Measurements from ENCODE around the gene ARFRP1.

ARFRP1 gene, protein sequence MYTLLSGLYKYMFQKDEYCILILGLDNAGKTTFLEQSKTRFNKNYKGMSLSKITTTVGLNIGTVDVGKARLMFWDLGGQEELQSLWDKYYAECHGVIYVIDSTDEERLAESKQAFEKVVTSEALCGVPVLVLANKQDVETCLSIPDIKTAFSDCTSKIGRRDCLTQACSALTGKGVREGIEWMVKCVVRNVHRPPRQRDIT

GRCh38 chr20:63707558-63708300 lies at the start of gene ARFRP1, which contains the start of gene ZGPAT:
Gene ARFRP1 (minus strand): TSS chr20:63707976. CDS start chr20:63707091, 885 bp downstream.
Gene ZGPAT (plus strand): TSS chr20:63708039. CDS start chr20:63708581, 542 bp downstream.
- DNase-seq, result peak; percentile 73

DNA sequence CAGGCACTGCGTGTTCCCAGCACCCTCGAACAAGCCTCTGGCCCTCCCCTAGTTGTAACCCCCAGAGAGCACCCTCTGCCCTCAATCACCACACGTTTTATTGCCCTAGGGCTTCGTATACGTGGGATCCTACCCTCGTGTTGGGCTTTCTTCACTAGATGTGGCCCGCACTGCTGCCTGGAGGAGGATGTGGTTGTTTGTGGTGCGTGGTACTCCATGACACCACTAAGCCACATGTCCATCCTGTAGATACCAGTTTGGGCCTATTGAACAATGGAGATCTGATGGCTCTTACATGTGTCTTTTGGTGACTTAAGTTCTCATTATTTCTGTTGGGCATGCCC lies 48.8 kb upstream of the ARFRP1 start:
- no peak for DNase-seq

DNA sequence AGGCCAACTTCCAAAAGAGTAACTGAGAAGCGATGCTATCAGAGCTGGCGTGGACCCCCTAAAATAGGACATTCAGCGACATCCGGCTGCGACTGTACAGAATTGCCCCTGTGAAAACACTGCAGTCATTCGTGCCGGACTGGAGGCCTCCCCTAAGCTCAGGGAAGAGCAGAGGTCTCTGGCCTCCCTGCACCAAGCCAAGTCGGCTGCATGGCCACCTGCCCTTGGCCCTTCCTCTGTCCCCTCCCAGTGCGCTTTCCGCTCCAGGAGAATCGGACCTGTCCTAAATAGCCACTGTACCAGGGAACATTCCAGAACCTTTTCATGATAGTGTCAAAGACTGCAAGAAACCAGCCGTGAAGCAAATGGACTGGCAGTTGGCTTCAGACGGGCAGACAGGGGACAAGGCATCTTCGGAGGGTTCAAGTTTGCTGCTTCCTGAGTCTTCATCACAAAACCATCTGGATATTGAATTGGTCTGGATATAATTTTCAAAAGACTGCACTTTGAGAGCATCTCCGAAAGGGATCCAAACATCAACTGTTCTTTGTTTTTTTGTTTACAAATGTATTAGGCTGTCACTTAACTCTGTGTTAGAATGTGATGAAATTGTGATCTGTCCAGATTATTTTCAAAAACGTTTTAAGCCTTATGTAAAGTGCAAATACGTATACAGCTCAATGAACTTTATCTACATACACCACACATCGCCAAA lies 48.3 kb upstream of the ARFRP1 start:
- no peak for DNase-seq

GRCh38 chr20:63754008-63754407 lies 46.2 kb upstream of the ARFRP1 start:
- DNase-seq, result no peak

- DNase-seq, result no peak
Observed at GRCh38 chr20:63753381-63753780, 45.6 kb upstream of the ARFRP1 start.

- no peak for DNase-seq
Observed at GRCh38 chr20:63752411-63753101, 44.8 kb upstream of the ARFRP1 start.

DNA sequence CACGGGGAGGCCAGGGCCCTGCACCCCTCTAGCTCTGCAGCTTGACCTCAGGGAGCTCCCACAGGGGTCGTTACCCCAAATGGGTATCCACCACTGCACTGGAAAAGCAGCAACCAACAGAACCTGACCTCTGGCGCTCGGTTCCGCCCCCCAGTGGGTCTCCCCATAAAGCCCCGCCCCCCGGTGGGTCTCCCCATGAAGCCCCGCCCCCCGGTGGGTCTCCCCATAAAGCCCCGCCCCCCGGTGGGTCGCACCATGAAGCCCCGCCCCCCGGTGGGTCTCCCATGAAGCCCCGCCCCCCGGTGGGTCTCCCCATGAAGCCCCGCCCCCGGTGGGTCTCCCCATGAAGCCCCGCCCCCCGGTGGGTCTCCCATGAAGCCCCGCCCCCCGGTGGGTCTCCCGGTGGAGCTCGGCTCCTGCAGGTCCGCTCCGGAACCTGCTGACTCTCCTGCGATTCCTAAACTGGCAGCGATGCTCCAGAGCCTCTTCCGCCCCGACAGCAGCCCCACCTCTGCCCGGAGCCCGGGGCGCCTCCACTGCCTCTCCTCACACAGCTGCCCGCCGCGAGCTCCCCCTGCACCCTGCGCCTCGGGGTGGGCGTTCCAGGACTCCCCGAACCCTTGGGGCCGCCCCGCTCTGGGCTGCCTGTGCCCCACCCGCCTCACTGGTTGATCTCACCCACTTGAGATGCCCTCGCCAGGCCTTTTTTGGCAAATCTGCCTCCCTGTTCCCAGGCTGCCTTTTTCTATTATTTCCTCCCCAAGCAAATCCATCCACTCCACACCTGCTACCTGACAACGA lies 43.9 kb upstream of the ARFRP1 start:
- DNase-seq, result peak; percentile 67

GRCh38 chr20:63750807-63751470 lies 43.2 kb upstream of the ARFRP1 start:
- no peak for DNase-seq

DNA sequence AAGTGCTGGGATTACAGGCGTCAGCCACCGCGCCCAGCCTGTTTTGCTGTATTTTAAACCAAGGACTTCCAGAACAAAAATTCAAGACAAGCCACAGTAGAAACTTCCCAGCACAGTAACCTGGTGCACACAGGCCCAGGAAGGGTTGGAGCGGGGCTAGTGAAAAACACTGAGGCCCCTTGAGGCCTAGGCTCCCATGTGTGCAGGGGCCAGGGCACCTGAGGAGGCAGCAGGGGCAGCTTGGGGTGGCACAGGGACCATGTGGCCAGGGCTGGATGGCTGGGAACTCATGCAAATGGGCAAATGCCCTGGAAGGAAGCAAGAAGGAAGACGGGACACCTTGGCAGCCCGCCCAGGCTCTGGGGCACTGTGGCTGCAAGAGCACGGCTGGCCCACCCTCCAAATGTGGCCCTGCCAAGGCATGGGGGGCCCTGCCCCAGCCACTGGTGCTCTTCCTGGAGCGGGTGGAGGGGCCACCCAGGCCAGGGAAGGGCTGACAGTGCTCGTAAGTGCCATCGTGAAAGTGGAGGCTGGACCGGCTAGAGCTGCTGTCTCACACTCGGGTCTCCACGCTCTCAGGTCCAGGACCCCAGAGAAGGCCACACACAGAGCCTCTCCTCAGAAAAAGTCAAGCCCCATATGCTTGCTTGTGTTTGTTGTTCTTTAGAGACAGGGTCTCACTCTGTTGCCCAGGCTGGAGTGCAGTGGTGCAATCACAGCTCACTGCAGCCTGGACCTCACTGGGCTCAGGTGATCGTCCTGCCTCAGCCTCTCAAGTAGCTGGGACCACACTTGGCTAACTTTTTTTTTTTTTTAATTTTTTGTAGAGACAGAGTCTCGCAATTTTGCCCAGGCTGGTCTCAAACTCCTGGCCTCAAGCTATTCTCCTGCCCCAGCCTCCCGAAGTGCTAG lies 42.1 kb upstream of the ARFRP1 start:
- DNase-seq, result no peak

GRCh38 chr20:63748934-63749270 lies 41.1 kb upstream of the ARFRP1 start:
- DNase-seq, result no peak

DNA sequence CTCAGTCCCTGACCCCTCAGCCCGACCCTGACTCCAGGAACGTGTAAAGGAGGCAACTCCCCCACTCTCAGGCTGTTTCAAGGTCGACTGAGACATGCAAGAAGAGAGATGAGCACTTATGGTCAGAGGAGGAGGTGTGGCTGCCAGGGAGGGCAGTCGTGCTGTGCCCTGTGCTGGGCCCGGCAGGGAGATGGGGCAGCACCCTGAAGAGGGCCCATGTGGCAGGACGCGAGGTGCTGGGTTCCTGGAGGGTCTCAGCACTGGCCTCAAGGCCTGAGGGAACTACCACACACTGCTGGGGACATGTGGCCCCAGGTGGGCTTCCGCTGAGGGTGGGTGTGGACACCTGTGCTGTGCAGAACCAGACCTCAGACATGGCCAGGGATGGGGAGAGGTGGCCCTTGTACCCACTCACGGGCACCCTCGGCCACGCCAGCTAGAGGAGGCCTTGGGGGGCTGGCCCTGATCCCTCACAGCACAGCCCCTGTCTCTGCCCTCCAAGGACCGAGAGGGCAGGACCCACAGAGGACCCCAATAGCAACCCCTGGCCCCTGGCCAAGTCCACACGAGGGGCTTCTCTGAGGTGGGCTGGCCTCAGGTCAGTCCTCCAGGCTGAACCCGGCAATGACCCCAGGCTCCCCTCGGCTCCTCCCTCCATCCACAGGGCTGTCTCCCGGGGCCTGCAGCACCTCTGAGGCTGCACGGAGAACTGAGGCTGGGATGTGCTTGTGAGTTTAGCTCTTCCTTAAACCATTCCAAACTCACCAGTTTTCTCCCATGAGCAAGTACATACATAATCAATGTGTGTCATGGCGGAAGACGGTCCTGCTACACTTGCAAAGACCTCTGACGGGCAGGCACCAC lies 40.5 kb upstream of the ARFRP1 start:
- DNase-seq, result no peak

DNA sequence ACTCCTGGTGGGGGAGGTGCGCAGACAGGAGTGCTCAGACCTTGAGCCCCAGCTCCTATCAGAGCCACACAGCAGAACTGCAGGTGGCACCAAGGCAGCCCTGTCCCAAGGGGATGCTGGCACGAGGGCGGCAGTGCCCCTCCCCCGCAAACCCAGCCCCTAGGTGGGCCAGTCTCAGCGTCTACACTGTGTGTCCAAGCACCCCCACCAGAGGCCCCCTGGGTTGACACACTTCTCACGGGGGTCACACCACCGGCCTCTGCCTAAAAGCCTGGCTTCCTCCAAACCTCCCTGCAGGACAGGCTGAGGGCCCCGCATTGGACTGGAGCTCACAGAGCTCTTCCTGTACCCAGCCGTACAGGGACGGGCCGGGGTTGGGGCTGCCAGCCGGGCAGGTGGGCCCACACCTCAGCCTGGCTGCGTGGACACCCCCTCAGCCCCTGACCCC lies 39.9 kb upstream of the ARFRP1 start:
- peak; percentile 37 for DNase-seq

GRCh38 chr20:63746751-63747315 lies 39.1 kb upstream of the ARFRP1 start:
- DNase-seq, result no peak

DNA sequence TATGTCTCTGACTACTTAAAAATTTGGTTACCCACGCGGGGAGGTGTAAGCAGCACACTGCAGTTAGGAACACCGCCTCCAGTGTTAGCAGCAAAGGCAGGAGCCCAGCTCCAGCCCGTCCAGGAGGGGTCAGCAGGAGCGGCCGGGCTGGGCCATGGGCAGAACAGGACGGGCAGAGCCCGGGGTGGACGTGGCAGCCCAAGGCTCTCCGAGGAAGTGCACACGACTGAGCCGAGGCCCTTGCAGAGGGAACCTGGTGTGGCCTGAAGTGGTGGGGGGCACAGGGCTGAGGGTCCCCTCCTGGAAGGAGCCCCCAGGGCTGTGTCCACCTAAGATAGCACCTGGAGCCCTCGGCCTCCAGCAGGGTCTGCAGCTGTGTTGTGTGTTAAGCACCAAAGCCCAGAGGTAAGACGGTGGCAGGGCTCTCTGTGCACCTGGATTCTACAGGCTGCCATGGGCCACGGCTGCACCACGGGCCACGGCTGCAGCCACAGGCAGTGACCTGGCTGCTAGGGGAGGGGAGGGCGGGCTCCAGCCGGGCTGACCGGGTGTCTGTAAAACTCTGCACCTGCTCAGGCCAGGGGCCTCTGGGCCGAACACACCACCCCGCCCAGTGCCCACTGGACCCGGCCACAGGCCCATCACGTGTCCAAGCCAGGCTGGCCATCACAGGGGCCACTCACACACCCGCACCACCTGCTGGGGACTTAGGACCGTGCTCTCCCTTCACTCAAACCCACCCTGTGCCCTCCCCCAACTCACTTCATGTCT lies 38.4 kb upstream of the ARFRP1 start:
- no peak for DNase-seq

DNA sequence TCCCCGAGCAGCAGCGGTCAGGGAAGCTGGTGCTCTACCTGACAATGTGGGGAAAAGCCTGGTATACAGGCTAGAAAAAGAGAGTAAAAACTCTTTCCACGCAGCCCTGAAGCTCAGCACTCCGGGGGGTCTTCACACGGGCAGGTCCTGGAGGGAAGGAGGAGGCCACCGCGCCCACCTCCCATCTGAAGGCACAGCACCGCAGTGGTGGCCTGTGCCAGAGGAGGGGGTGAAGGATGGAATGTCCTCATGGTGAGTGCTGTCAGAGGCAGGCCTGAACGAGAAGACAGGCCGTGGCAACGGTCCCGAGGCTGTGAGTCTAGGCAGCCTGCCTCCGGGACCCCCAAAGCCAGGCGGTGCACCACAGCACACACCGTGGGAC lies 37.6 kb upstream of the ARFRP1 start:
- no peak for DNase-seq

GRCh38 chr20:63744574-63745423 lies 37.0 kb upstream of the ARFRP1 start:
- DNase-seq, result no peak

- DNase-seq, result no peak
Observed at GRCh38 chr20:63744158-63744557, 36.4 kb upstream of the ARFRP1 start.
